GM12878 (cell line): ENCODE data around the gene HINT3. TPM values are rescaled to one million over a fixed set of nuclear protein-coding genes. Genes with fewer than 3 reads are reported as not detected.
A peak's percentile ranks its signal among the peaks of the same experiment; 100 is the strongest.

Experiments
- ATAC-seq: fragments of 200-7000 bp; cut with Tn5 transposase; 3 replicates; pipeline ENCODE4 v1.9.1; 2020; ENCODE audit warnings: mild to moderate bottlenecking, moderate library complexity
- BruUV-seq: library from RNA; stranded (reverse); fragments of 400-500 nt; replicated peaks from 2 replicates; lab custom pipeline; 2021; lab: Mats Ljungman, UMichigan
- CTCF ChIA-PET: fragments of 300-600 bp; sonication (Branson Sonifier 250); formaldehyde crosslinking; extraction: SDS; loops from one replicate; lab custom pipeline; 2021; ENCODE audit warnings: inconsistent platforms; lab: Yijun Ruan, JAX
- POLR2A ChIA-PET: fragments of 350-600 bp; formaldehyde crosslinking; extraction: SDS; loops from one replicate; lab custom pipeline; 2021; ENCODE audit warnings: inconsistent platforms; lab: Charles Lee
- RAD21 ChIA-PET: fragments of 300-600 bp; sonication (Branson Sonifier 250); formaldehyde crosslinking; loops from one replicate; lab custom pipeline; 2023; ENCODE audit warnings: antibody characterized with exemption; ENCODE audit not compliant: unreplicated experiment; lab: Charles Lee
- SMC1A ChIA-PET: fragments of 300-600 bp; sonication (Branson Sonifier 250); formaldehyde crosslinking; loops from one replicate; lab custom pipeline; 2023; ENCODE audit not compliant: unreplicated experiment, uncharacterized antibody; lab: Charles Lee
- DNase-seq: peaks from one replicate; pipeline ENCODE4 v3.0.0-alpha.2; 2011; ENCODE audit warnings: low read depth, low spot score
- FAIRE-seq: peaks from 3 replicates; lab custom pipeline; 2011; peaks lifted over from hg19 to GRCh38; lab: Jason Lieb, UNC
- H2AFZ ChIP-seq: 2 replicates; pipeline ENCODE4 v1.6.0; 2011; ENCODE audit warnings: low read depth, low read length, control low read depth; ENCODE audit not compliant: control insufficient read depth
- H3K27ac ChIP-seq: 2 replicates; pipeline ENCODE4 v1.5.1; 2011; ENCODE audit warnings: control low read depth; ENCODE audit not compliant: control insufficient read depth, insufficient read depth
- H3K27me3 ChIP-seq, 2 experiments: replicated peaks in 1 of 2; 2 replicates each; pipeline versions ENCODE4 v1.6.0 to v1.6.1; 2011; ENCODE audit warnings: low read length in 1 of 2; ENCODE audit not compliant: control insufficient read depth in 2 of 2, insufficient read depth in 2 of 2
- H3K36me3 ChIP-seq, 2 experiments: 2 replicates each; pipeline ENCODE4 v1.5.1; 2011; ENCODE audit warnings: low read length in 1 of 2; ENCODE audit not compliant: control insufficient read depth in 2 of 2, insufficient read depth in 2 of 2
- H3K4me1 ChIP-seq: 2 replicates; pipeline ENCODE4 v1.6.1; 2011; ENCODE audit warnings: mild to moderate bottlenecking, low read length, moderate library complexity, mixed read lengths; ENCODE audit not compliant: control insufficient read depth, insufficient read depth
- H3K4me2 ChIP-seq: 2 replicates; pipeline ENCODE4 v1.6.0; 2011; ENCODE audit warnings: control low read depth; ENCODE audit not compliant: control insufficient read depth, insufficient read depth
- H3K4me3 ChIP-seq: fragments of 200-600 bp; sonication (generic); 2 replicates; pipeline ENCODE4 v1.5.1; 2016
- H3K79me2 ChIP-seq: 2 replicates; pipeline ENCODE4 v1.6.0; 2011; ENCODE audit warnings: low read length; ENCODE audit not compliant: control insufficient read depth, insufficient read depth
- H3K9ac ChIP-seq: 2 replicates; pipeline ENCODE4 v1.8.0; 2011; ENCODE audit warnings: low read length, control low read depth, mixed read lengths; ENCODE audit not compliant: control insufficient read depth, insufficient read depth
- H3K9me3 ChIP-seq: replicated peaks from 3 replicates; pipeline ENCODE4 v1.5.1; 2011; ENCODE audit warnings: mild to moderate bottlenecking, low read length; ENCODE audit not compliant: control insufficient read depth, insufficient read depth
- H4K20me1 ChIP-seq: 2 replicates; pipeline ENCODE4 v1.6.0; 2011; ENCODE audit not compliant: control insufficient read depth, insufficient read depth
- BCL11A ChIP-seq: IDR thresholded peaks from 2 replicates; pipeline ENCODE4 v1.6.1; 2011; ENCODE audit warnings: low read depth, low read length
- BHLHE40 ChIP-seq, 2 experiments: fragments of 450-650 bp in 1 of 2; IDR thresholded peaks; 2 replicates each; pipeline ENCODE4 v1.6.1; 2011 to 2017; ENCODE audit warnings: low read depth in 2 of 2, borderline replicate concordance in 1 of 2, improper control_type of control experiment in 1 of 2, low read length in 1 of 2, mild to moderate bottlenecking in 1 of 2
- EP300 ChIP-seq, 2 experiments: fragments of 150-350 bp in 1 of 2; IDR thresholded peaks; 2 replicates each; pipeline ENCODE4 v1.6.1; 2011 to 2012; ENCODE audit warnings: low read depth in 2 of 2, low read length in 2 of 2, borderline replicate concordance in 1 of 2, improper control_type of control experiment in 1 of 2, inconsistent platforms in 1 of 2; ENCODE audit not compliant: control insufficient read depth in 1 of 2
- GABPA ChIP-seq: IDR thresholded peaks from 2 replicates; pipeline ENCODE4 v1.6.1; 2014; ENCODE audit warnings: antibody characterized with exemption, low read depth, mild to moderate bottlenecking, inconsistent platforms
- HDGF ChIP-seq: fragments of 450-650 bp; IDR thresholded peaks from 2 replicates; pipeline ENCODE4 v1.6.1; 2016; ENCODE audit warnings: antibody characterized with exemption
- HSF1 ChIP-seq: fragments of 150-350 bp; IDR thresholded peaks from 2 replicates; pipeline ENCODE4 v1.6.1; 2014; ENCODE audit warnings: mild to moderate bottlenecking, low read depth, low read length
- IKZF1 ChIP-seq: fragments of 450-650 bp; conservative IDR thresholded peaks from 2 replicates; pipeline ENCODE4 v1.6.1; 2017; ENCODE audit warnings: antibody characterized with exemption, mild to moderate bottlenecking
- IKZF2 ChIP-seq, 2 experiments: fragments of 450-650 bp; IDR thresholded peaks; 2 replicates each; pipeline ENCODE4 v1.6.1; 2017; ENCODE audit warnings: mild to moderate bottlenecking in 2 of 2, moderate library complexity in 2 of 2
- NFXL1 ChIP-seq: fragments of 450-650 bp; IDR thresholded peaks from 2 replicates; pipeline ENCODE4 v1.6.1; 2017; ENCODE audit warnings: antibody characterized with exemption, mild to moderate bottlenecking, borderline replicate concordance
- NFYA ChIP-seq: IDR thresholded peaks from 2 replicates; pipeline ENCODE4 v1.6.1; 2011; ENCODE audit warnings: low read depth, mild to moderate bottlenecking, low read length, improper control_type of control experiment, borderline replicate concordance
- PML ChIP-seq: IDR thresholded peaks from 2 replicates; pipeline ENCODE4 v1.6.1; 2012; ENCODE audit warnings: low read length, inconsistent platforms
- POLR2AphosphoS2 ChIP-seq: IDR thresholded peaks from 2 replicates; pipeline ENCODE4 v1.6.1; 2011; ENCODE audit warnings: low read depth, mild to moderate bottlenecking, low read length, improper control_type of control experiment, moderate library complexity
- SIX5 ChIP-seq: IDR thresholded peaks from 2 replicates; pipeline ENCODE4 v1.6.1; 2011; ENCODE audit warnings: mild to moderate bottlenecking, low read depth, low read length, moderate library complexity; ENCODE audit not compliant: severe bottlenecking
- SPI1 ChIP-seq: IDR thresholded peaks from 2 replicates; pipeline ENCODE4 v1.6.1; 2011; ENCODE audit warnings: low read depth, mild to moderate bottlenecking, low read length, moderate library complexity, borderline replicate concordance; ENCODE audit not compliant: insufficient read depth
- STAT3 ChIP-seq: IDR thresholded peaks from 2 replicates; pipeline ENCODE4 v1.6.1; 2011; ENCODE audit warnings: low read depth, low read length, improper control_type of control experiment
- TCF12 ChIP-seq: IDR thresholded peaks from 2 replicates; pipeline ENCODE4 v1.6.1; 2011; ENCODE audit warnings: low read depth, mild to moderate bottlenecking, low read length
- YY1 ChIP-seq: IDR thresholded peaks from 2 replicates; pipeline ENCODE4 v1.6.1; 2011; ENCODE audit warnings: low read depth, mild to moderate bottlenecking, low read length
- WGBS: methylation state at CpG from one replicate; pipeline ENCODE4 v1.1.6; 2016; ENCODE audit warnings: low lambda C conversion rate; ENCODE audit not compliant: insufficient replicate concordance, insufficient coverage; ENCODE audit errors: missing lambda C conversion rate; 5-methylcytosine and 5-hydroxymethylcytosine counted together
- in situ Hi-C: fragments of 300-500 bp; cut with MboI; formaldehyde crosslinking; loops from 9 replicates; pipeline ENCODE4 v1.14.3; 2018; ENCODE audit warnings: mixed read lengths
- intact Hi-C: fragments of 100-400 bp; cut with micrococcal nuclease; formaldehyde crosslinking; loops from one replicate; pipeline ENCODE4 v1.14.2; 2022; ENCODE audit not compliant: unreplicated experiment
- polyA plus RNA-seq, 11 experiments: library from polyadenylated mRNA; depleted of rRNA in 4 of 11; unstranded in 6 of 11; stranded (reverse) in 5 of 11; fragments of >200 nt; fragmentation: Nextera tagmentation in 4 of 11; fragmentation: Illumina TruSeq in 1 of 11; extraction: Ambion mirVana in 4 of 11; extraction: Trizol in 1 of 11; gene quantifications; 1 replicate in 1 of 11; 2 replicates in 10 of 11; pipeline versions ENCODE4 v1.2.1 to v1.2.3, GENCODE V29; 2011 to 2016; ENCODE audit warnings: inconsistent platforms in 2 of 11, missing spikeins in 2 of 11, low read depth in 1 of 11
- total RNA-seq, 4 experiments: library from RNA; depleted of rRNA in 3 of 4; stranded (reverse); fragments of >200 nt in 3 of 4; fragmentation: Illumina TruSeq in 1 of 4; extraction: Trizol in 1 of 4; gene quantifications; 2 replicates each; pipeline versions ENCODE4 v1.2.1 to v1.2.3, GENCODE V29; 2013 to 2021
- TF ChIP-seq, protein P1 (sequence below): IDR thresholded peaks from 2 replicates; pipeline ENCODE4 v1.6.1; 2011; ENCODE audit warnings: borderline replicate concordance, low read depth, mild to moderate bottlenecking, moderate library complexity, mixed read lengths, low read length; ENCODE audit not compliant: insufficient read depth; ENCODE audit errors: extremely low read length
- TF ChIP-seq, protein P2 (sequence below): fragments of 450-650 bp; IDR thresholded peaks from 2 replicates; pipeline ENCODE4 v1.6.1; 2017; ENCODE audit warnings: low read depth, mild to moderate bottlenecking, moderate library complexity
- TF ChIP-seq, protein P3 (sequence below): IDR thresholded peaks from 2 replicates; pipeline ENCODE4 v1.6.1; 2012; ENCODE audit warnings: low read depth, low read length, improper control_type of control experiment

HINT3 gene
- total and polyA plus RNA-seq, 10 of the 15 experiments (the other 5 are each of a cell fraction or from before 2014, with no cell fraction given): 0.72 to 9.1 (median 5.4) TPM

GRCh38 chr6:125989631-125990030, 33.1 kb downstream of the HINT3 start:
- TF ChIP-seq BHLHE40 (IDR thresholded peaks at IDR 0.05; ENCODE audit: borderline replicate concordance in 1 of 2, low read depth in 2 of 2, low read length in 1 of 2): no peak
- TF ChIP-seq SPI1: peak; percentile 23; the same call in 1 of the 2 replicates
- no peak for TF ChIP-seq HSF1
- TF ChIP-seq, protein P1, sequence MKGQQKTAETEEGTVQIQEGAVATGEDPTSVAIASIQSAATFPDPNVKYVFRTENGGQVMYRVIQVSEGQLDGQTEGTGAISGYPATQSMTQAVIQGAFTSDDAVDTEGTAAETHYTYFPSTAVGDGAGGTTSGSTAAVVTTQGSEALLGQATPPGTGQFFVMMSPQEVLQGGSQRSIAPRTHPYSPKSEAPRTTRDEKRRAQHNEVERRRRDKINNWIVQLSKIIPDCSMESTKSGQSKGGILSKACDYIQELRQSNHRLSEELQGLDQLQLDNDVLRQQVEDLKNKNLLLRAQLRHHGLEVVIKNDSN: no peak
- TF ChIP-seq POLR2AphosphoS2: no peak
- no peak for TF ChIP-seq HDGF
- TF ChIP-seq GABPA: no peak
- no peak for TF ChIP-seq NFYA
- TF ChIP-seq STAT3: no peak
- TF ChIP-seq, protein P2, sequence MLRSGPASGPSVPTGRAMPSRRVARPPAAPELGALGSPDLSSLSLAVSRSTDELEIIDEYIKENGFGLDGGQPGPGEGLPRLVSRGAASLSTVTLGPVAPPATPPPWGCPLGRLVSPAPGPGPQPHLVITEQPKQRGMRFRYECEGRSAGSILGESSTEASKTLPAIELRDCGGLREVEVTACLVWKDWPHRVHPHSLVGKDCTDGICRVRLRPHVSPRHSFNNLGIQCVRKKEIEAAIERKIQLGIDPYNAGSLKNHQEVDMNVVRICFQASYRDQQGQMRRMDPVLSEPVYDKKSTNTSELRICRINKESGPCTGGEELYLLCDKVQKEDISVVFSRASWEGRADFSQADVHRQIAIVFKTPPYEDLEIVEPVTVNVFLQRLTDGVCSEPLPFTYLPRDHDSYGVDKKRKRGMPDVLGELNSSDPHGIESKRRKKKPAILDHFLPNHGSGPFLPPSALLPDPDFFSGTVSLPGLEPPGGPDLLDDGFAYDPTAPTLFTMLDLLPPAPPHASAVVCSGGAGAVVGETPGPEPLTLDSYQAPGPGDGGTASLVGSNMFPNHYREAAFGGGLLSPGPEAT: peak; percentile 37; the same call in 1 of the 2 replicates
- TF ChIP-seq PML: no peak
- no peak for TF ChIP-seq EP300 (IDR thresholded peaks at IDR 0.05; ENCODE audit: borderline replicate concordance in 1 of 2, control insufficient read depth in 1 of 2, low read depth in 2 of 2, low read length in 2 of 2)
- TF ChIP-seq, protein P3, sequence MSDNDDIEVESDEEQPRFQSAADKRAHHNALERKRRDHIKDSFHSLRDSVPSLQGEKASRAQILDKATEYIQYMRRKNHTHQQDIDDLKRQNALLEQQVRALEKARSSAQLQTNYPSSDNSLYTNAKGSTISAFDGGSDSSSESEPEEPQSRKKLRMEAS: no peak
- no peak for TF ChIP-seq BCL11A
- TF ChIP-seq IKZF2 (IDR thresholded peaks at IDR 0.05): peak in 1 of 2 experiments; percentile 17; a peak in 1 of 4 replicates
- TF ChIP-seq IKZF1: 0 out of 2 replicates have a peak, but pooled peaks have one; percentile 25
- no peak for TF ChIP-seq SIX5
- no peak for TF ChIP-seq NFXL1
- no peak for TF ChIP-seq TCF12
- TF ChIP-seq YY1: no peak
- TF ChIP-seq, all 136 proteins: peak for 4
- ChIA-PET CTCF (interaction anchor here (1.2 to 3.6 kb wide), 3 partner anchors 8 to 15 kb away, joined by 3 to 18 read pairs (median 7); no protein-coding TSS in a partner anchor), POLR2A (interaction anchor here (0.6 to 0.7 kb wide), 4 partner anchors 45 to 800 kb away, joined by 3 to 5 read pairs (median 4); no protein-coding TSS in a partner anchor), SMC1A (interaction anchor here (0.8 to 1.9 kb wide), 6 partner anchors 16 to 236 kb away, joined by 3 to 8 read pairs (median 4); partner anchors contain the start of gene HINT3), RAD21 (interaction anchor here (0.6 to 1.4 kb wide), 3 partner anchors 14 to 198 kb away, joined by 3 to 4 read pairs (median 4); no protein-coding TSS in a partner anchor)
- H3K9ac ChIP-seq: no peak overlapping the region
- 67% methylated on average over 3 of the region's 3 CpGs for WGBS
- peak overlapping the region; percentile 37; the same call in 1 of the 2 replicates for H3K4me3 ChIP-seq
- no TSS peak for BruUV-seq
- no peak overlapping the region for H3K27ac ChIP-seq
- H3K27me3 ChIP-seq: no peaks in the 10 kb centered on the region
- no peaks in the 10 kb centered on the region for H3K36me3 ChIP-seq
- H3K4me2 ChIP-seq: peak overlapping the region; percentile 33; the same call in 1 of the 2 replicates
- intact Hi-C loops (loop anchor here (5.0 to 10.0 kb wide), 3 partner anchors 192 to 325 kb away; no protein-coding TSS in a partner anchor), in situ Hi-C loops (loop anchor here (10.0 kb wide), 1 partner anchor 1135 kb away; no protein-coding TSS in a partner anchor)
- DNase-seq (no peak), FAIRE-seq (no peak), ATAC-seq (no peak)
- H3K9me3 ChIP-seq: no peaks in the 10 kb centered on the region
- H2AFZ ChIP-seq: no peak overlapping the region
- no peaks in the 10 kb centered on the region for H4K20me1 ChIP-seq
- H3K79me2 ChIP-seq: peaks cover 86% of the 10 kb centered on the region
- peaks cover 5% of the 10 kb centered on the region; the same call in 1 of the 2 replicates for H3K4me1 ChIP-seq
